Measurements from ENCODE around the gene TOX2. TPM values are rescaled to one million over a fixed set of nuclear protein-coding genes. Genes with fewer than 3 reads are reported as not detected.

TOX2 gene
- total RNA-seq, 1 experiment from 2014 or later = not detected

DNA sequence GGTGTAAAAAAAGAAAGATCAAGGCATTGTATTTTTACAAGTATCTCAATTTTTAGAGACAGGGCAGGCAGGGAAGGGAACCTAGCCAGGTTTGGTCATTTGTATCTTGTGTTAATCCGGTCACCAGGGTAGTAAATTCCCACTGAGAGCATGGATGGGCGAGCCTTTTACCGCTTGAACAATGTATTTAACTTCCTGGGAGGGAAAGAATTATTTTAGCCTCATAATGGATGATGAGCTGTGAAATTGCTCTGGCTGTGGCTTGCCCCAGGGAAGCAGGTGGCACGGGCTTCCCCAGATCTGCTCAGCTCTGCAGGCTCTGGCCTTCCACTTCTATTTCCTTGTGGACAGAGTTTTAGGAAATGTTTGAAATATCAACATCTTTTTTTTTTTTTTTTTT, 72.9 kb downstream of the TOX2 start:
- H3K27ac Mint-ChIP-seq (ENCODE audit: unreplicated experiment) = no peak overlapping the region
- DNase-seq = no peak
- POLR2A ChIA-PET = no interaction called here

GRCh38 chr20:43988451-43988850, 73.8 kb downstream of the TOX2 start:
- Mint-ChIP-seq H3K36me3 (ENCODE audit: insufficient read depth, unreplicated experiment) (no peaks in the 10 kb centered on the region), H3K9me3 (ENCODE audit: unreplicated experiment) (no peaks in the 10 kb centered on the region), H3K4me1 (ENCODE audit: low read depth, unreplicated experiment) (no peaks in the 10 kb centered on the region), H3K4me3 (ENCODE audit: unreplicated experiment) (no peak overlapping the region), H3K27ac (ENCODE audit: unreplicated experiment) (no peak overlapping the region), H3K27me3 (ENCODE audit: insufficient read depth, unreplicated experiment) (no peaks in the 10 kb centered on the region)
- H3K4me3 ChIP-seq (ENCODE audit: low read depth, low read length) = no peak overlapping the region
- POLR2A ChIA-PET = no interaction called here
- TF ChIP-seq, protein P1, sequence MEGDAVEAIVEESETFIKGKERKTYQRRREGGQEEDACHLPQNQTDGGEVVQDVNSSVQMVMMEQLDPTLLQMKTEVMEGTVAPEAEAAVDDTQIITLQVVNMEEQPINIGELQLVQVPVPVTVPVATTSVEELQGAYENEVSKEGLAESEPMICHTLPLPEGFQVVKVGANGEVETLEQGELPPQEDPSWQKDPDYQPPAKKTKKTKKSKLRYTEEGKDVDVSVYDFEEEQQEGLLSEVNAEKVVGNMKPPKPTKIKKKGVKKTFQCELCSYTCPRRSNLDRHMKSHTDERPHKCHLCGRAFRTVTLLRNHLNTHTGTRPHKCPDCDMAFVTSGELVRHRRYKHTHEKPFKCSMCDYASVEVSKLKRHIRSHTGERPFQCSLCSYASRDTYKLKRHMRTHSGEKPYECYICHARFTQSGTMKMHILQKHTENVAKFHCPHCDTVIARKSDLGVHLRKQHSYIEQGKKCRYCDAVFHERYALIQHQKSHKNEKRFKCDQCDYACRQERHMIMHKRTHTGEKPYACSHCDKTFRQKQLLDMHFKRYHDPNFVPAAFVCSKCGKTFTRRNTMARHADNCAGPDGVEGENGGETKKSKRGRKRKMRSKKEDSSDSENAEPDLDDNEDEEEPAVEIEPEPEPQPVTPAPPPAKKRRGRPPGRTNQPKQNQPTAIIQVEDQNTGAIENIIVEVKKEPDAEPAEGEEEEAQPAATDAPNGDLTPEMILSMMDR (IDR thresholded peaks at IDR 0.05; ENCODE audit: insufficient read depth in 1 of 2, low read depth in 1 of 2, low read length in 1 of 2, severe bottlenecking in 1 of 2, unreplicated experiment in 1 of 2) = no peak
- H3K27me3 ChIP-seq (replicated peaks; ENCODE audit: control insufficient read depth, insufficient read depth, low read length) = no peaks in the 10 kb centered on the region
- CTCF ChIA-PET = no interaction called here
- intact Hi-C loops (cut with micrococcal nuclease; ENCODE audit: unreplicated experiment) = no loop called here
- H3K4me1 ChIP-seq = no peaks in the 10 kb centered on the region
- DNase-seq = no peak
- H3K36me3 ChIP-seq (ENCODE audit: control insufficient read depth, insufficient read depth, low read length) = no peaks in the 10 kb centered on the region
- no TSS peak for BruUV-seq (replicated peaks)
- H3K9me3 ChIP-seq = no peaks in the 10 kb centered on the region

More for the DNA sequence above, 72.9 kb downstream of the TOX2 start:
- no peaks in the 10 kb centered on the region for H3K9me3 ChIP-seq
- Mint-ChIP-seq H3K27me3 (ENCODE audit: insufficient read depth, unreplicated experiment) (no peaks in the 10 kb centered on the region), H3K4me1 (ENCODE audit: low read depth, unreplicated experiment) (no peaks in the 10 kb centered on the region), H3K4me3 (ENCODE audit: unreplicated experiment) (no peak overlapping the region), H3K36me3 (ENCODE audit: insufficient read depth, unreplicated experiment) (no peaks in the 10 kb centered on the region), H3K9me3 (ENCODE audit: unreplicated experiment) (no peaks in the 10 kb centered on the region)
- no peak overlapping the region for H3K4me3 ChIP-seq (ENCODE audit: low read depth, low read length)
- no peaks in the 10 kb centered on the region for H3K4me1 ChIP-seq
- no TSS peak for BruUV-seq (replicated peaks)
- CTCF ChIA-PET = no interaction called here
- TF ChIP-seq, protein P1 (IDR thresholded peaks at IDR 0.05; ENCODE audit: insufficient read depth in 1 of 2, low read depth in 1 of 2, low read length in 1 of 2, severe bottlenecking in 1 of 2, unreplicated experiment in 1 of 2) = no peak
- no peaks in the 10 kb centered on the region for H3K27me3 ChIP-seq (replicated peaks; ENCODE audit: control insufficient read depth, insufficient read depth, low read length)
- intact Hi-C loops (cut with micrococcal nuclease; ENCODE audit: unreplicated experiment) = no loop called here
- no peaks in the 10 kb centered on the region for H3K36me3 ChIP-seq (ENCODE audit: control insufficient read depth, insufficient read depth, low read length)

GRCh38 chr20:43988867-43989266, 74.2 kb downstream of the TOX2 start:
- Histone ChIP-seq H3K9me3 (no peaks in the 10 kb centered on the region), H3K4me3 (ENCODE audit: low read depth, low read length) (no peak overlapping the region), H3K4me1 (no peaks in the 10 kb centered on the region), H3K27me3 (replicated peaks; ENCODE audit: control insufficient read depth, insufficient read depth, low read length) (no peaks in the 10 kb centered on the region), H3K36me3 (ENCODE audit: control insufficient read depth, insufficient read depth, low read length) (no peaks in the 10 kb centered on the region)
- Mint-ChIP-seq H3K27me3 (ENCODE audit: insufficient read depth, unreplicated experiment) (no peaks in the 10 kb centered on the region), H3K9me3 (ENCODE audit: unreplicated experiment) (no peaks in the 10 kb centered on the region), H3K4me3 (ENCODE audit: unreplicated experiment) (no peak overlapping the region), H3K36me3 (ENCODE audit: insufficient read depth, unreplicated experiment) (no peaks in the 10 kb centered on the region), H3K4me1 (ENCODE audit: low read depth, unreplicated experiment) (no peaks in the 10 kb centered on the region), H3K27ac (ENCODE audit: unreplicated experiment) (no peak overlapping the region)
- ChIA-PET POLR2A (no interaction called here), CTCF (no interaction called here)
- no peak for DNase-seq
- TF ChIP-seq, protein P1 (IDR thresholded peaks at IDR 0.05; ENCODE audit: insufficient read depth in 1 of 2, low read depth in 1 of 2, low read length in 1 of 2, severe bottlenecking in 1 of 2, unreplicated experiment in 1 of 2) = no peak
- intact Hi-C loops (cut with micrococcal nuclease; ENCODE audit: unreplicated experiment) = no loop called here
- no TSS peak for BruUV-seq (replicated peaks)

Measured in Caco-2 (cell line).